Caco-2 (cell line): ENCODE data around the gene XAF1. TPM values are rescaled to one million over a fixed set of nuclear protein-coding genes. Genes with fewer than 3 reads are reported as not detected.

Experiments used
- BruUV-seq: library from RNA; stranded (reverse); fragments of 400-500 nt; replicated peaks from 2 replicates; lab custom pipeline; 2021; lab: Mats Ljungman, UMichigan
- CTCF ChIA-PET: fragments of 300-600 bp; sonication (Branson Sonifier 250); formaldehyde crosslinking; loops from one replicate; lab custom pipeline; 2022; ENCODE audit warnings: antibody characterized with exemption; lab: Charles Lee
- POLR2A ChIA-PET: fragments of 300-600 bp; sonication (Branson Sonifier 250); formaldehyde crosslinking; loops from one replicate; lab custom pipeline; 2022; ENCODE audit warnings: antibody characterized with exemption; lab: Charles Lee
- DNase-seq, 2 experiments: peaks; one replicate each; pipeline versions ENCODE4 v3.0.0 to v3.0.0-alpha.2; 2020 to 2022
- H3K27me3 ChIP-seq: replicated peaks from 2 replicates; pipeline ENCODE4 v1.6.0; 2011; ENCODE audit warnings: low read length; ENCODE audit not compliant: control insufficient read depth, insufficient read depth
- H3K36me3 ChIP-seq: 2 replicates; pipeline ENCODE4 v1.5.1; 2011; ENCODE audit warnings: low read length; ENCODE audit not compliant: control insufficient read depth, insufficient read depth
- H3K4me1 ChIP-seq: fragments of 250-450 bp; sonication (Bioruptor Pico); 2 replicates; pipeline ENCODE4 v1.5.1; 2020; ENCODE audit warnings: mild to moderate bottlenecking
- H3K4me3 ChIP-seq: 2 replicates; pipeline ENCODE4 v1.5.1; 2011; ENCODE audit warnings: low read depth, mild to moderate bottlenecking, control low read depth, low read length
- H3K9me3 ChIP-seq: fragments of 250-450 bp; sonication (Bioruptor Pico); 2 replicates; pipeline ENCODE4 v1.5.1; 2020; ENCODE audit warnings: mild to moderate bottlenecking, moderate library complexity
- H3K27ac Mint-ChIP-seq: one replicate; pipeline ENCODE4 v1.8.0; 2022; ENCODE audit warnings: mixed read lengths; ENCODE audit not compliant: unreplicated experiment
- H3K27me3 Mint-ChIP-seq: one replicate; pipeline ENCODE4 v1.8.0; 2022; ENCODE audit warnings: mixed read lengths; ENCODE audit not compliant: insufficient read depth, unreplicated experiment
- H3K36me3 Mint-ChIP-seq: one replicate; pipeline ENCODE4 v1.8.0; 2022; ENCODE audit warnings: mild to moderate bottlenecking, mixed read lengths; ENCODE audit not compliant: insufficient read depth, unreplicated experiment
- H3K4me1 Mint-ChIP-seq: one replicate; pipeline ENCODE4 v1.8.0; 2022; ENCODE audit warnings: low read depth, mixed read lengths; ENCODE audit not compliant: unreplicated experiment
- H3K4me3 Mint-ChIP-seq: one replicate; pipeline ENCODE4 v1.8.0; 2022; ENCODE audit warnings: mild to moderate bottlenecking, moderate library complexity, mixed read lengths; ENCODE audit not compliant: unreplicated experiment
- H3K9me3 Mint-ChIP-seq: one replicate; pipeline ENCODE4 v1.8.0; 2022; ENCODE audit warnings: mixed read lengths; ENCODE audit not compliant: unreplicated experiment
- intact Hi-C: fragments of 100-400 bp; cut with micrococcal nuclease; formaldehyde crosslinking; loops from one replicate; pipeline ENCODE4 v1.10.0; 2022; ENCODE audit not compliant: unreplicated experiment
- total RNA-seq: library from RNA; stranded (reverse); gene quantifications from 2 replicates; pipeline ENCODE4 v1.2.3, GENCODE V29; 2022
- TF ChIP-seq, protein P1 (sequence below), 2 experiments: fragments of 200-600 bp in 1 of 2; IDR thresholded peaks; 1 replicate in 1 of 2; 2 replicates in 1 of 2; pipeline versions ENCODE4 v1.5.1 to v1.8.0; 2011 to 2022; ENCODE audit warnings: antibody characterized with exemption in 1 of 2, control low read depth in 1 of 2, inconsistent platforms in 1 of 2, low read depth in 1 of 2, low read length in 1 of 2, mild to moderate bottlenecking in 1 of 2, moderate library complexity in 1 of 2; ENCODE audit not compliant: insufficient read depth in 1 of 2, severe bottlenecking in 1 of 2, unreplicated experiment in 1 of 2

The XAF1 gene
- total RNA-seq, 1 experiment from 2014 or later: 0.25 TPM

GRCh38 chr17:6787081-6787693 lies 31.3 kb downstream of the XAF1 start:
- DNase-seq: no peak
- CTCF ChIA-PET: interaction anchor here (0.7 to 0.8 kb wide), 2 partner anchors 8 to 9 kb away, joined by 4 to 5 read pairs; no protein-coding TSS in a partner anchor
- H3K36me3 Mint-ChIP-seq: no peaks in the 10 kb centered on the region
- Histone ChIP-seq H3K4me1 (peaks cover 4% of the 10 kb centered on the region; the same call in 1 of the 2 replicates), H3K27me3 (no peaks in the 10 kb centered on the region), H3K36me3 (no peaks in the 10 kb centered on the region), H3K9me3 (no peaks in the 10 kb centered on the region), H3K4me3 (no peak overlapping the region)
- H3K27me3 Mint-ChIP-seq: no peaks in the 10 kb centered on the region
- H3K4me1 Mint-ChIP-seq: peaks cover 6% of the 10 kb centered on the region
- POLR2A ChIA-PET: interaction anchor here (0.6 to 0.7 kb wide), 2 partner anchors 9 to 514 kb away, joined by 3 to 4 read pairs; no protein-coding TSS in a partner anchor
- H3K4me3 Mint-ChIP-seq: no peak overlapping the region
- H3K9me3 Mint-ChIP-seq: no peaks in the 10 kb centered on the region
- H3K27ac Mint-ChIP-seq: no peak overlapping the region
- BruUV-seq: no TSS peak
- TF ChIP-seq, protein P1, sequence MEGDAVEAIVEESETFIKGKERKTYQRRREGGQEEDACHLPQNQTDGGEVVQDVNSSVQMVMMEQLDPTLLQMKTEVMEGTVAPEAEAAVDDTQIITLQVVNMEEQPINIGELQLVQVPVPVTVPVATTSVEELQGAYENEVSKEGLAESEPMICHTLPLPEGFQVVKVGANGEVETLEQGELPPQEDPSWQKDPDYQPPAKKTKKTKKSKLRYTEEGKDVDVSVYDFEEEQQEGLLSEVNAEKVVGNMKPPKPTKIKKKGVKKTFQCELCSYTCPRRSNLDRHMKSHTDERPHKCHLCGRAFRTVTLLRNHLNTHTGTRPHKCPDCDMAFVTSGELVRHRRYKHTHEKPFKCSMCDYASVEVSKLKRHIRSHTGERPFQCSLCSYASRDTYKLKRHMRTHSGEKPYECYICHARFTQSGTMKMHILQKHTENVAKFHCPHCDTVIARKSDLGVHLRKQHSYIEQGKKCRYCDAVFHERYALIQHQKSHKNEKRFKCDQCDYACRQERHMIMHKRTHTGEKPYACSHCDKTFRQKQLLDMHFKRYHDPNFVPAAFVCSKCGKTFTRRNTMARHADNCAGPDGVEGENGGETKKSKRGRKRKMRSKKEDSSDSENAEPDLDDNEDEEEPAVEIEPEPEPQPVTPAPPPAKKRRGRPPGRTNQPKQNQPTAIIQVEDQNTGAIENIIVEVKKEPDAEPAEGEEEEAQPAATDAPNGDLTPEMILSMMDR (IDR thresholded peaks at IDR 0.05; ENCODE audit: insufficient read depth in 1 of 2, low read depth in 1 of 2, low read length in 1 of 2, severe bottlenecking in 1 of 2, unreplicated experiment in 1 of 2): no peak
- intact Hi-C loops: no loop called here

DNA sequence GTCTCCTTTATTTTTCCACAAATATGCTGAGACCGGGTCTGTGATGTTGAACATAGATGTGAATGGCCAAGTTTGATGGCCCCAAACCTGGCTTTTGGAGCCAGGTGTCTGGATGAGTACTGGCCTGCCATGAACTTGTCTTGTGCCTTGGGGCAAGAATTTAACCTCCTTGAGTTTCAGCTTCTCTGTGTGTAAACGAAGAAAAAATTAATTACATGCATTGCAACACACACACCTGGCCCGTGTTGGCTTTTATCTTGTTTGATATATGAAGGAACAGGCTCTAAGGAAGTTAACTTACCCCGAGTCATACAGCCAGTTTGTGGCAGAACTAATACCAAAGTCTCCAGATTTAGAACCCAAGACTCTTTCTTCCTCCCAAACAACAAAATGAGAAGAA lies 33.3 kb downstream of the XAF1 start:
- Histone ChIP-seq H3K27me3 (no peaks in the 10 kb centered on the region), H3K4me3 (no peak overlapping the region), H3K4me1 (peaks cover 4% of the 10 kb centered on the region; the same call in 1 of the 2 replicates), H3K9me3 (no peaks in the 10 kb centered on the region), H3K36me3 (no peaks in the 10 kb centered on the region)
- BruUV-seq: no TSS peak
- Mint-ChIP-seq H3K4me3 (no peak overlapping the region), H3K36me3 (no peaks in the 10 kb centered on the region), H3K27me3 (no peaks in the 10 kb centered on the region), H3K4me1 (peaks cover 12% of the 10 kb centered on the region), H3K9me3 (no peaks in the 10 kb centered on the region), H3K27ac (no peak overlapping the region)
- intact Hi-C loops: no loop called here
- TF ChIP-seq, protein P1 (IDR thresholded peaks at IDR 0.05; ENCODE audit: insufficient read depth in 1 of 2, low read depth in 1 of 2, low read length in 1 of 2, severe bottlenecking in 1 of 2, unreplicated experiment in 1 of 2): no peak
- POLR2A ChIA-PET: no interaction called here
- DNase-seq: no peak
- CTCF ChIA-PET: no interaction called here

- TF ChIP-seq, protein P1 (IDR thresholded peaks at IDR 0.05; ENCODE audit: insufficient read depth in 1 of 2, low read depth in 1 of 2, low read length in 1 of 2, severe bottlenecking in 1 of 2, unreplicated experiment in 1 of 2): no peak
- Mint-ChIP-seq H3K4me3 (no peak overlapping the region), H3K4me1 (peaks cover 7% of the 10 kb centered on the region), H3K9me3 (no peaks in the 10 kb centered on the region), H3K27ac (no peak overlapping the region), H3K36me3 (no peaks in the 10 kb centered on the region), H3K27me3 (no peaks in the 10 kb centered on the region)
- ChIA-PET POLR2A (no interaction called here), CTCF (no interaction called here)
- no peaks in the 10 kb centered on the region for H3K27me3 ChIP-seq
- intact Hi-C loops: no loop called here
- H3K9me3 ChIP-seq: no peaks in the 10 kb centered on the region
- no peaks in the 10 kb centered on the region for H3K36me3 ChIP-seq
- no peak overlapping the region for H3K4me3 ChIP-seq
- no TSS peak for BruUV-seq
- peaks cover 34% of the 10 kb centered on the region for H3K4me1 ChIP-seq
- DNase-seq: no peak
Measured at GRCh38 chr17:6793748-6794493, 38.1 kb downstream of the XAF1 start.
